ENCODE data around the gene PCDH7. TPM values are rescaled to one million over a fixed set of nuclear protein-coding genes. Genes with fewer than 3 reads are reported as not detected.

The PCDH7 gene
- total RNA-seq, 2 donors from 2014 or later: 90.8 to 102 TPM

- Histone ChIP-seq H3K4me1 (ENCODE audit: control insufficient read depth, insufficient read depth, low read length) (no peaks in the 10 kb centered on the region), H3K27me3 (ENCODE audit: control insufficient read depth, insufficient read depth, low read length, poor library complexity, severe bottlenecking) (no peaks in the 10 kb centered on the region), H3K27ac (ENCODE audit: low read depth, low read length) (no peak overlapping the region), H3K4me3 (ENCODE audit: low read length) (peak overlapping the region; percentile 96), H3K36me3 (ENCODE audit: control insufficient read depth, insufficient read depth, low read length) (peaks cover 15% of the 10 kb centered on the region), H3K9ac (ENCODE audit: extremely low read depth, low read length, poor library complexity, severe bottlenecking) (peak overlapping the region; percentile 39), H3K9me3 (ENCODE audit: control insufficient read depth, low read length) (no peaks in the 10 kb centered on the region)
- no peaks in the 10 kb centered on the region for H3K9me3 Mint-ChIP-seq
- WGBS, 2 experiments (ENCODE audit: insufficient coverage in 1 of 2, insufficient read length in 1 of 2): 0% methylated on average over 40 to 85 of the region's 95 CpGs
- peak overlapping the region; percentile 94 for H3K4me3 Mint-ChIP-seq
- peak overlapping the region; percentile 92 for H3K27ac Mint-ChIP-seq
- peaks cover 26% of the 10 kb centered on the region for H3K36me3 Mint-ChIP-seq (ENCODE audit: low read depth)
- peak; percentile 86 for DNase-seq
- peaks cover 29% of the 10 kb centered on the region for H3K4me1 Mint-ChIP-seq
- H3K27me3 Mint-ChIP-seq (ENCODE audit: insufficient read depth): peaks cover 47% of the 10 kb centered on the region
- TF ChIP-seq, protein P1, sequence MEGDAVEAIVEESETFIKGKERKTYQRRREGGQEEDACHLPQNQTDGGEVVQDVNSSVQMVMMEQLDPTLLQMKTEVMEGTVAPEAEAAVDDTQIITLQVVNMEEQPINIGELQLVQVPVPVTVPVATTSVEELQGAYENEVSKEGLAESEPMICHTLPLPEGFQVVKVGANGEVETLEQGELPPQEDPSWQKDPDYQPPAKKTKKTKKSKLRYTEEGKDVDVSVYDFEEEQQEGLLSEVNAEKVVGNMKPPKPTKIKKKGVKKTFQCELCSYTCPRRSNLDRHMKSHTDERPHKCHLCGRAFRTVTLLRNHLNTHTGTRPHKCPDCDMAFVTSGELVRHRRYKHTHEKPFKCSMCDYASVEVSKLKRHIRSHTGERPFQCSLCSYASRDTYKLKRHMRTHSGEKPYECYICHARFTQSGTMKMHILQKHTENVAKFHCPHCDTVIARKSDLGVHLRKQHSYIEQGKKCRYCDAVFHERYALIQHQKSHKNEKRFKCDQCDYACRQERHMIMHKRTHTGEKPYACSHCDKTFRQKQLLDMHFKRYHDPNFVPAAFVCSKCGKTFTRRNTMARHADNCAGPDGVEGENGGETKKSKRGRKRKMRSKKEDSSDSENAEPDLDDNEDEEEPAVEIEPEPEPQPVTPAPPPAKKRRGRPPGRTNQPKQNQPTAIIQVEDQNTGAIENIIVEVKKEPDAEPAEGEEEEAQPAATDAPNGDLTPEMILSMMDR (conservative IDR thresholded peaks at IDR 0.05): peak; percentile 71
Observed at GRCh38 chr4:30721185-30722091, 1.3 kb downstream of the PCDH7 start.

DNA sequence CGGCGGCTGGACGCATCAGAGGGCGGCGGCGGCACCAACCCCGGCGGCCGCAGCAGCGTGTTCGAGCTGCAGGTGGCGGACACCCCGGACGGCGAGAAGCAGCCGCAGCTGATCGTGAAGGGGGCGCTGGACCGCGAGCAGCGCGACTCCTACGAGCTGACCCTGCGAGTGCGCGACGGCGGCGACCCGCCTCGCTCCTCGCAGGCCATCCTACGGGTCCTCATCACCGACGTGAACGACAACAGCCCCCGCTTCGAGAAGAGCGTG, 1.9 kb downstream of the PCDH7 start:
- no peaks in the 10 kb centered on the region for H3K4me1 ChIP-seq (ENCODE audit: control insufficient read depth, insufficient read depth, low read length)
- no peaks in the 10 kb centered on the region for H3K9me3 ChIP-seq (ENCODE audit: control insufficient read depth, low read length)
- Mint-ChIP-seq H3K9me3 (no peaks in the 10 kb centered on the region), H3K27me3 (ENCODE audit: insufficient read depth) (peaks cover 47% of the 10 kb centered on the region), H3K4me3 (peak overlapping the region; percentile 94), H3K4me1 (peaks cover 27% of the 10 kb centered on the region), H3K27ac (no peak overlapping the region), H3K36me3 (ENCODE audit: low read depth) (peaks cover 26% of the 10 kb centered on the region)
- H3K9ac ChIP-seq (ENCODE audit: extremely low read depth, low read length, poor library complexity, severe bottlenecking): peak overlapping the region; percentile 19
- no peak for DNase-seq
- no peaks in the 10 kb centered on the region for H3K27me3 ChIP-seq (ENCODE audit: control insufficient read depth, insufficient read depth, low read length, poor library complexity, severe bottlenecking)
- TF ChIP-seq, protein P1 (conservative IDR thresholded peaks at IDR 0.05): no peak
- H3K36me3 ChIP-seq (ENCODE audit: control insufficient read depth, insufficient read depth, low read length): peaks cover 15% of the 10 kb centered on the region
- H3K4me3 ChIP-seq (ENCODE audit: low read length): peak overlapping the region; percentile 96
- WGBS, 2 experiments (ENCODE audit: insufficient coverage in 1 of 2, insufficient read length in 1 of 2): 0 to 1% methylated on average over 17 to 39 of the region's 39 CpGs
- no peak overlapping the region for H3K27ac ChIP-seq (ENCODE audit: low read depth, low read length)

DNA sequence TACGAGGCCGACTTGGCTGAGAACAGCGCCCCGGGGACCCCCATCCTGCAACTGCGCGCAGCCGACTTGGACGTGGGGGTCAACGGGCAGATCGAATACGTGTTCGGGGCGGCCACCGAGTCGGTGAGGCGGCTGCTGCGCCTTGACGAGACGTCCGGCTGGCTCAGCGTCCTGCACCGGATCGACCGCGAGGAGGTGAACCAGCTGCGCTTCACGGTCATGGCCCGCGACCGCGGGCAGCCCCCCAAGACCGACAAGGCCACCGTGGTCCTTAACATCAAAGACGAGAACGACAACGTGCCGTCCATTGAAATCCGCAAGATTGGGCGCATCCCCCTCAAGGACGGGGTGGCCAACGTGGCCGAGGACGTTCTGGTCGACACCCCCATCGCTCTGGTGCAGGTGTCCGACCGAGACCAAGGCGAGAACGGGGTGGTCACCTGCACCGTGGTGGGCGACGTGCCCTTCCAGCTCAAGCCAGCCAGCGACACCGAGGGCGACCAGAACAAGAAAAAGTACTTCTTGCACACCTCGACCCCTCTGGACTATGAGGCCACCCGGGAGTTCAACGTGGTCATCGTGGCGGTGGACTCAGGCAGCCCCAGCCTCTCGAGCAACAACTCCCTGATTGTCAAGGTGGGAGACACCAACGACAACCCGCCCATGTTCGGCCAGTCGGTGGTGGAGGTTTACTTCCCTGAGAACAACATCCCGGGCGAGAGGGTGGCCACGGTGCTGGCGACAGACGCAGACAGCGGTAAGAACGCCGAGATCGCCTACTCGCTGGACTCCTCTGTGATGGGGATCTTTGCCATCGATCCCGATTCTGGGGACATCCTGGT, 2.4 kb downstream of the PCDH7 start:
- Histone ChIP-seq H3K4me1 (ENCODE audit: control insufficient read depth, insufficient read depth, low read length) (no peaks in the 10 kb centered on the region), H3K4me3 (ENCODE audit: low read length) (peak overlapping the region; percentile 96), H3K9ac (ENCODE audit: extremely low read depth, low read length, poor library complexity, severe bottlenecking) (peak overlapping the region; percentile 19), H3K27me3 (ENCODE audit: control insufficient read depth, insufficient read depth, low read length, poor library complexity, severe bottlenecking) (no peaks in the 10 kb centered on the region), H3K27ac (ENCODE audit: low read depth, low read length) (no peak overlapping the region), H3K9me3 (ENCODE audit: control insufficient read depth, low read length) (no peaks in the 10 kb centered on the region), H3K36me3 (ENCODE audit: control insufficient read depth, insufficient read depth, low read length) (peaks cover 15% of the 10 kb centered on the region)
- Mint-ChIP-seq H3K9me3 (no peaks in the 10 kb centered on the region), H3K4me3 (peak overlapping the region; percentile 94), H3K27me3 (ENCODE audit: insufficient read depth) (peaks cover 47% of the 10 kb centered on the region), H3K36me3 (ENCODE audit: low read depth) (peaks cover 31% of the 10 kb centered on the region), H3K27ac (no peak overlapping the region), H3K4me1 (peaks cover 33% of the 10 kb centered on the region)
- TF ChIP-seq, protein P1 (conservative IDR thresholded peaks at IDR 0.05): no peak
- 6 to 7% methylated on average over 50 to 77 of the region's 77 CpGs for WGBS, 2 experiments (ENCODE audit: insufficient coverage in 1 of 2, insufficient read length in 1 of 2)
- DNase-seq: peak; percentile 62
